Tibial artery (tissue), 4 donors: Measurements from ENCODE around the gene DENND5B.

Experiments
- DNase-seq, 2 donors: peaks; one replicate each; pipeline ENCODE4 v3.0.0-alpha.2; 2019
- H3K27ac ChIP-seq, 2 donors: fragments of 200-600 bp; sonication (generic) in 1 of 2; 1 replicate in 1 of 2; 2 replicates in 1 of 2; pipeline ENCODE4 v1.5.1; 2018 to 2019; ENCODE audit warnings: mild to moderate bottlenecking in 1 of 2
- H3K27me3 ChIP-seq, 2 donors: fragments of 200-600 bp; sonication (generic) in 1 of 2; one replicate each; pipeline versions ENCODE4 v1.5.1 to v1.6.0; 2016 to 2019
- H3K36me3 ChIP-seq, 3 donors: fragments of 200-600 bp; sonication (generic) in 2 of 3; one replicate each; pipeline ENCODE4 v1.5.1; 2016 to 2019; ENCODE audit warnings: mild to moderate bottlenecking in 2 of 3
- H3K4me1 ChIP-seq, 4 donors: fragments of 200-600 bp; sonication (generic) in 2 of 4; 1 replicate in 3 of 4; 2 replicates in 1 of 4; pipeline ENCODE4 v1.5.1; 2016 to 2019
- H3K4me3 ChIP-seq, 2 donors: fragments of 200-600 bp; sonication (generic) in 1 of 2; 1 replicate in 1 of 2; 2 replicates in 1 of 2; pipeline ENCODE4 v1.5.1; 2018 to 2019; ENCODE audit warnings: mild to moderate bottlenecking in 2 of 2
- H3K9me3 ChIP-seq, 3 donors: fragments of 200-600 bp; sonication (generic) in 1 of 3; one replicate each; pipeline ENCODE4 v1.5.1; 2016 to 2019
- intact Hi-C: fragments of 100-400 bp; cut with DNase I; formaldehyde crosslinking; loops from one replicate; pipeline ENCODE4 v1.15.0; 2023; ENCODE audit warnings: low total_unique reads
- TF ChIP-seq, protein P1 (sequence below), 2 experiments: fragments of 200-600 bp in 1 of 2; fragments of 450-650 bp in 1 of 2; IDR thresholded peaks; one replicate each; pipeline ENCODE4 v1.5.1; 2017 to 2019; ENCODE audit warnings: antibody characterized with exemption in 2 of 2, mild to moderate bottlenecking in 1 of 2, moderate library complexity in 1 of 2

Gene DENND5B

DNA sequence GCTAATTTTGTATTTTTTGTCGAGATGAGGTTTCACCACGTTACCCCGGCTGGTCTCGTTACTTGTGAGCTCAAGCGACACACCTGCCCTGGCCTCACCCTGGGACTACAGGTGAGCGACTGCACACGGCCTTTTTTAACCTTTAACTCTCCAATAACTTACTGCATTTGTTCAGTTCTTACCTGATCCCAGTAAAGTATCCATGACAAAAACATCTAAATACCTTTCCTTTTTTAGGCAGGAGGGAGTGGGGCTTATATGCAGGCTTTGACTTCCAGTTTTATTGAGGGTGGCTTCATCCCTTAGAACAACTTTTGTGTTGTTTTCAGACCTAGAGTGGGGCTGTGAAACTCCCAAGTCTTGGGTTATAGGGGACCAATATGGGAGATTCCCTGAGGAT, 68.3 kb downstream of the DENND5B start:
- Histone ChIP-seq H3K36me3 (no peaks in the 10 kb centered on the region), H3K9me3 (no peaks in the 10 kb centered on the region), H3K27me3 (no peaks in the 10 kb centered on the region), H3K27ac (no peak overlapping the region), H3K4me1 (peaks cover 0 to 45% (median 18%) of the 10 kb centered on the region in 4 donors), H3K4me3 (no peak overlapping the region)
- TF ChIP-seq, protein P1, sequence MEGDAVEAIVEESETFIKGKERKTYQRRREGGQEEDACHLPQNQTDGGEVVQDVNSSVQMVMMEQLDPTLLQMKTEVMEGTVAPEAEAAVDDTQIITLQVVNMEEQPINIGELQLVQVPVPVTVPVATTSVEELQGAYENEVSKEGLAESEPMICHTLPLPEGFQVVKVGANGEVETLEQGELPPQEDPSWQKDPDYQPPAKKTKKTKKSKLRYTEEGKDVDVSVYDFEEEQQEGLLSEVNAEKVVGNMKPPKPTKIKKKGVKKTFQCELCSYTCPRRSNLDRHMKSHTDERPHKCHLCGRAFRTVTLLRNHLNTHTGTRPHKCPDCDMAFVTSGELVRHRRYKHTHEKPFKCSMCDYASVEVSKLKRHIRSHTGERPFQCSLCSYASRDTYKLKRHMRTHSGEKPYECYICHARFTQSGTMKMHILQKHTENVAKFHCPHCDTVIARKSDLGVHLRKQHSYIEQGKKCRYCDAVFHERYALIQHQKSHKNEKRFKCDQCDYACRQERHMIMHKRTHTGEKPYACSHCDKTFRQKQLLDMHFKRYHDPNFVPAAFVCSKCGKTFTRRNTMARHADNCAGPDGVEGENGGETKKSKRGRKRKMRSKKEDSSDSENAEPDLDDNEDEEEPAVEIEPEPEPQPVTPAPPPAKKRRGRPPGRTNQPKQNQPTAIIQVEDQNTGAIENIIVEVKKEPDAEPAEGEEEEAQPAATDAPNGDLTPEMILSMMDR (IDR thresholded peaks at IDR 0.05) = no peak
- DNase-seq = no peak
- intact Hi-C loops = loop anchor here (5.0 kb wide), 1 partner anchor 40 kb away; no protein-coding TSS in a partner anchor

DNA sequence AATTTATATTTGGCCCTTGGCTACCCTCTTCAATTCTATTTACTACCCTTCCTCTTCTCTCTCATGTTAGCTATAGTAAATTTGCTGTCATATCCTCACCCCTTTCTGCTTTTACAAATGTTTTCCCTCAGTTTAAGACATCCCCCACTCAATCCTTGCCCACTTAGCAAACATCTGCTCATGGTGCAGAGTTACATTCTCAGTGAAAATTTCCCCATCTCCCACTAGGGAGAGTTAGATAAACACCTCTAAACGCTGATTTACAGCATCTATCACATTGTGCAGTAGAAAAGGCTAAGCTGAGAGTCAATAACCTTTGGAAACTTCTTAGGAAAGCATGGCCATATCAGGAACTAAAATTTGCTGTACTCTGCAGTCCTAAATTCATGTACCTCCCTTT, 69.0 kb downstream of the DENND5B start:
- Histone ChIP-seq H3K27me3 (no peaks in the 10 kb centered on the region), H3K4me3 (no peak overlapping the region), H3K36me3 (no peaks in the 10 kb centered on the region), H3K9me3 (no peaks in the 10 kb centered on the region), H3K27ac (no peak overlapping the region), H3K4me1 (peaks cover 0 to 52% (median 19%) of the 10 kb centered on the region in 4 donors)
- no peak for DNase-seq
- intact Hi-C loops = loop anchor here (5.0 kb wide), 1 partner anchor 40 kb away; no protein-coding TSS in a partner anchor
- TF ChIP-seq, protein P1 (IDR thresholded peaks at IDR 0.05) = no peak

DNA sequence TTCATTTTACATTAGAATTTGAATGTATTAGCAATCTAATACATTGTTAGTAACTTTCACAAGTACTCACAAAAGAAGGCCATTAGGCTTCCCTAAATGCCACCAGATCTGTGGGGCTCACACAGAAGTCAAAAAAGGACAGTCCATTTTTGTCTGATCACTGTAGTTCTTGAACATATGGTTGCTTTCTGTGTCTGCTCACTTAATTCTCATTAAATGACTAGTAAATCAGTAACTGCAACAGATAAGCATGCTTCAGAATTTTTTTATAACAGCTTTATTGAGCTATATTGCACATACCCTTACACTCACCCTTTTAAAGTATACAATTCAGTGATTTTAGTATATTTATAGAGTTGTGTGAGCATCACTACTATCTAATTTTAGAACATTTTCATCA, 71.4 kb downstream of the DENND5B start:
- Histone ChIP-seq H3K9me3 (no peaks in the 10 kb centered on the region), H3K27ac (peak overlapping the region in 1 of 2 donors; percentile 55), H3K36me3 (no peaks in the 10 kb centered on the region), H3K27me3 (no peaks in the 10 kb centered on the region), H3K4me3 (no peak overlapping the region), H3K4me1 (peaks cover 0 to 55% (median 19%) of the 10 kb centered on the region in 4 donors)
- intact Hi-C loops = no loop called here
- TF ChIP-seq, protein P1 (IDR thresholded peaks at IDR 0.05) = no peak
- DNase-seq = no peak

DNA sequence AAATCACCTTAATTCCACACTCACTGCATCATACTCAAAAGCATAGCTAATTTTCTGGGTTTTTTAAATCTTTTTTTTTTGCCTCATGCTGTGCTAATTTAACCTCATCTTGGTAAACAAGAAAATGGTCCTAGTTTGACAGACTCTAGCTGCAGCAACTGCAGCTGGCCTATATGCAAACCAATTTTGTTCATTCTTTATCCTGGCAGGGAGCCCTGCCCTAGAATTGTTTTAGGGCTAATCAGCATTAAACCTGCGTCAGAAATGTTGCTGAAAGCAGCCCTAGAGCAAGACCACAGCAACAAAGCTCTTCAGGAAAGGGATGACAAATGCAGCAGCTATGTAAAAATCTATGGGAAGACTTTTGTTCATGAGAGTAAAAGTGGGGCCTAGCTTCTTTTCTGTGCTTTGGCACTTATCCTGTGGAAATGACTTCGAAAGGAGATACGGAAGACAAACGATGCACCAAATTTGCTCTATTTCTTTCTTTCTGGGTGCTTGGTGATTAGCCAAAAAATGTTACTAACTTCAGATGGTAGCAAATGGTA, 72.2 kb downstream of the DENND5B start:
- Histone ChIP-seq H3K4me1 (peaks cover 0 to 55% (median 19%) of the 10 kb centered on the region in 4 donors), H3K27ac (peak overlapping the region; percentile 55 to 61), H3K4me3 (no peak overlapping the region), H3K36me3 (no peaks in the 10 kb centered on the region), H3K27me3 (no peaks in the 10 kb centered on the region), H3K9me3 (no peaks in the 10 kb centered on the region)
- TF ChIP-seq, protein P1 (IDR thresholded peaks at IDR 0.05) = no peak
- DNase-seq = peak in 1 of 2 donors; percentile 66
- intact Hi-C loops = no loop called here

DNA sequence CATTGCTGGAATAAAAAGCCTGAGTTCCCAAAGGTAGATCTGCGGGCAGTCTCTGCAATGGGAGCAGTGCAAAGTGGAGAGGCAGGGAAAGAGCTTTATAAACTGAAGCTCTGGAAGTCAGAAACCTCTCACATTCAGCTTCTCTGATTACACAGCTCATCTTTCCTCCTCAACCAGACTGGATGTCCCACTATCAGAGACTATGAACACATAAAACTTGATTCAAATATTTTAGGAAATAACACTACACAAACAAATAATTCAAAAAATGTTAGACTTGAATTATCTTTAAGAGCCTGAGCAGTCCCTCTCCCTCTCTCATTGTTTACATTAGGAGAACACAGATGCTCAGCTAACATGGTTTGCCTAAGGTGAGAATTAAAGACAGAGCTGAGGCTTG, 72.9 kb downstream of the DENND5B start:
- Histone ChIP-seq H3K9me3 (no peaks in the 10 kb centered on the region), H3K4me3 (no peak overlapping the region), H3K36me3 (no peaks in the 10 kb centered on the region), H3K4me1 (peaks cover 0 to 49% (median 19%) of the 10 kb centered on the region in 4 donors), H3K27ac (peak overlapping the region; percentile 17 to 55), H3K27me3 (no peaks in the 10 kb centered on the region)
- DNase-seq = no peak
- TF ChIP-seq, protein P1 (IDR thresholded peaks at IDR 0.05) = no peak
- intact Hi-C loops = no loop called here
